ENCODE results near the gene PSMD8.
"Not testable (repeated sequence)": the region's sequence is repeated elsewhere in the genome, so short reads cannot be mapped to it uniquely, and the experiment has no call there.

Gene PSMD8

GRCh38 chr19:38409631-38410133, 35.3 kb downstream of the PSMD8 start:
- no peak for DNase-seq (ENCODE audit: low read depth in 4 of 4, low spot score in 1 of 4)

- not testable (repeated sequence) for DNase-seq (ENCODE audit: low read depth in 4 of 4, low spot score in 1 of 4)
Measured at GRCh38 chr19:38410407-38410806, 36.0 kb downstream of the PSMD8 start.

GRCh38 chr19:38411041-38411712, 36.8 kb downstream of the PSMD8 start:
- DNase-seq (ENCODE audit: low read depth in 4 of 4, low spot score in 1 of 4): no peak

GRCh38 chr19:38411898-38412297, 37.5 kb downstream of the PSMD8 start:
- DNase-seq (ENCODE audit: low read depth in 4 of 4, low spot score in 1 of 4): not testable (repeated sequence)

GRCh38 chr19:38412491-38412890, 38.1 kb downstream of the PSMD8 start:
- no peak for DNase-seq (ENCODE audit: low read depth in 4 of 4, low spot score in 1 of 4)

GRCh38 chr19:38412961-38413360, 38.6 kb downstream of the PSMD8 start:
- DNase-seq (ENCODE audit: low read depth in 4 of 4, low spot score in 1 of 4): no peak

- DNase-seq (ENCODE audit: low read depth in 4 of 4, low spot score in 1 of 4): no peak
Measured at GRCh38 chr19:38413416-38413815, 39.0 kb downstream of the PSMD8 start.

GRCh38 chr19:38417146-38417543, 42.8 kb downstream of the PSMD8 start:
- DNase-seq (ENCODE audit: low read depth in 4 of 4, low spot score in 1 of 4): no peak

GRCh38 chr19:38417544-38418506, 43.5 kb downstream of the PSMD8 start:
- DNase-seq (ENCODE audit: low read depth in 4 of 4, low spot score in 1 of 4): peak in 3 of 4 experiments; percentile 41 to 66 (median 47)

- no peak for DNase-seq (ENCODE audit: low read depth in 4 of 4, low spot score in 1 of 4)
Measured at GRCh38 chr19:38420935-38421334, 46.6 kb downstream of the PSMD8 start.

GRCh38 chr19:38421856-38422255, 47.5 kb downstream of the PSMD8 start:
- no peak for DNase-seq (ENCODE audit: low read depth in 4 of 4, low spot score in 1 of 4)

GRCh38 chr19:38422438-38422837, 48.1 kb downstream of the PSMD8 start:
- no peak for DNase-seq (ENCODE audit: low read depth in 4 of 4, low spot score in 1 of 4)

GRCh38 chr19:38424272-38424671, 49.9 kb downstream of the PSMD8 start:
- DNase-seq (ENCODE audit: low read depth in 4 of 4, low spot score in 1 of 4): no peak

- DNase-seq (ENCODE audit: low read depth in 4 of 4, low spot score in 1 of 4): no peak
Measured at GRCh38 chr19:38425222-38425809, 50.9 kb downstream of the PSMD8 start.

GRCh38 chr19:38425810-38426466, 51.6 kb downstream of the PSMD8 start, which contains the start of gene RASGRP4:
TSS of gene RASGRP4 (minus strand) at chr19:38426219. CDS start at chr19:38426091, 128 bp downstream.
- peak in 2 of 4 experiments; percentile 36 to 51 for DNase-seq (ENCODE audit: low read depth in 4 of 4, low spot score in 1 of 4)

GRCh38 chr19:38427035-38427677, 52.8 kb downstream of the PSMD8 start:
- peak in 2 of 4 experiments; percentile 39 to 57 for DNase-seq (ENCODE audit: low read depth in 4 of 4, low spot score in 1 of 4)

GRCh38 chr19:38429055-38429810, 54.9 kb downstream of the PSMD8 start:
- peak in 1 of 4 experiments; percentile 41 for DNase-seq (ENCODE audit: low read depth in 4 of 4, low spot score in 1 of 4)

- DNase-seq (ENCODE audit: low read depth in 4 of 4, low spot score in 1 of 4): no peak
Measured at GRCh38 chr19:38429811-38430156, 55.4 kb downstream of the PSMD8 start.

GRCh38 chr19:38430931-38431330, 56.6 kb downstream of the PSMD8 start:
- no peak for DNase-seq (ENCODE audit: low read depth in 4 of 4, low spot score in 1 of 4)

GRCh38 chr19:38433268-38433733, 58.9 kb downstream of the PSMD8 start, which contains the start of gene RYR1:
TSS of gene RYR1 (plus strand) at chr19:38433691. CDS start at chr19:38433830, 139 bp downstream.
- peak in 2 of 4 experiments; percentile 37 to 60 for DNase-seq (ENCODE audit: low read depth in 4 of 4, low spot score in 1 of 4)

All from stimulated activated CD4-positive, alpha-beta T cell treated with anti-CD3 and anti-CD28 coated beads, Interleukin-1b, Interleukin-23, amount 100 ng/mL, for 24 hours (primary cell).